ENCODE data around the gene FARSB.

Gene FARSB

DNA sequence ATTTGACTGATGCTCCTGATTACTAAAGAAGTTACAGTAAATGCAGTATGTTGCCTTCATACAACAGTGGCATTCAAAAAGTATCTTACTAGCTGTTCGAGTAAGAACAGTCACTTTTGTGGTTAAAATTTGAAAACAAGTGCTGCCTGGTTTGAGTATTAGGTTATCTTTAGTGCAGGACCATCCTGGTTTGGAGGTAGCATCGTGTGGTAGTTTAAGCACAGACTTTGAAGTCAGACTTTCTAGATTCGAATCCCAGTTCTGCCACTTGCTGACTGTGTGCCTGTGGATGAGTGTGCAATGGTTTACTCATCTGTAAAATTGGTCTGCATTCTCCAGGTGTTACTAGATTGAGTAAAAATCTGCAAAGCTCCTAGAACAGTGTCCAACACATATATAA, 134.8 kb downstream of the FARSB start:
- H2AK5ac ChIP-seq (ENCODE audit: low read length, severe bottlenecking): no peak overlapping the region
- H2BK15ac ChIP-seq (ENCODE audit: low read depth, poor library complexity, severe bottlenecking): no peak overlapping the region
- no peak overlapping the region for H3K4me3 ChIP-seq (ENCODE audit: insufficient read depth in 1 of 2, low read depth in 1 of 2, low read length in 2 of 2)
- H3K27ac ChIP-seq (ENCODE audit: low read length, poor library complexity, severe bottlenecking): no peak overlapping the region
- no peaks in the 10 kb centered on the region for H3K36me3 ChIP-seq (ENCODE audit: control insufficient read depth in 1 of 2, insufficient read depth in 2 of 2, low read depth in 1 of 2, low read length in 2 of 2)
- peaks cover 2% of the 10 kb centered on the region for H3K4me1 ChIP-seq (ENCODE audit: control insufficient read depth, insufficient read depth, low read depth, low read length)
- no peak overlapping the region for H4K91ac ChIP-seq (ENCODE audit: low read length)
- H3K27me3 ChIP-seq (ENCODE audit: control insufficient read depth in 1 of 2, insufficient read depth in 1 of 2, low read length in 2 of 2): peaks cover 5 to 24% of the 10 kb centered on the region in 2 experiments
- WGBS: 88% methylated on average over 3 of the region's 3 CpGs
- no peaks in the 10 kb centered on the region for H3K79me1 ChIP-seq (replicated peaks; ENCODE audit: low read length, poor library complexity, severe bottlenecking)
- no peak overlapping the region for H2AFZ ChIP-seq (ENCODE audit: low read depth, low read length)
- no peak overlapping the region for H2BK120ac ChIP-seq (ENCODE audit: low read depth, low read length)
- H3K9ac ChIP-seq (ENCODE audit: low read length): no peak overlapping the region
- H2BK12ac ChIP-seq (ENCODE audit: low read length in 2 of 2): no peak overlapping the region
- no peaks in the 10 kb centered on the region for H3K9me3 ChIP-seq (ENCODE audit: control insufficient read depth, low read length)
- no peak overlapping the region for H3K18ac ChIP-seq (ENCODE audit: low read depth in 1 of 2, low read length in 2 of 2)
- H3K14ac ChIP-seq (ENCODE audit: low read length in 2 of 2): no peak overlapping the region
- H3K23ac ChIP-seq (ENCODE audit: low read length in 2 of 2): no peak overlapping the region
- H3K4me2 ChIP-seq (ENCODE audit: low read length, poor library complexity, severe bottlenecking): no peak overlapping the region
- no peak for DNase-seq
- H3K4ac ChIP-seq (ENCODE audit: low read depth in 1 of 2, low read length in 2 of 2): no peak overlapping the region
- H4K8ac ChIP-seq (ENCODE audit: low read length): no peak overlapping the region
- no peak overlapping the region for H2BK5ac ChIP-seq (ENCODE audit: low read depth, low read length, poor library complexity, severe bottlenecking)
